GM18502 (cell line): ENCODE results near the gene SAMD9.
A peak's percentile ranks its signal among the peaks of the same experiment; 100 is the strongest.
"Not testable (repeated sequence)": the region's sequence is repeated elsewhere in the genome, so short reads cannot be mapped to it uniquely, and the experiment has no call there.

ENCODE experiments used
- ATAC-seq: cut with Tn5 transposase; IDR thresholded peaks from one replicate; pipeline ENCODE4 v1.9.1; 2021; ENCODE audit warnings: mild to moderate bottlenecking; ENCODE audit not compliant: unreplicated experiment, poor library complexity

Gene SAMD9

GRCh38 chr7:93120592-93121549 is 3.1 kb upstream of the SAMD9 start:
- ATAC-seq = no peak

GRCh38 chr7:93119191-93119905 is 1.6 kb upstream of the SAMD9 start:
- ATAC-seq = no peak

GRCh38 chr7:93117327-93117726 is 452 bp downstream of the SAMD9 start:
- peak; percentile 27 for ATAC-seq

- no peak for ATAC-seq
Measured at GRCh38 chr7:93115796-93116195, 2.0 kb downstream of the SAMD9 start.

GRCh38 chr7:93108003-93108402 is 9.8 kb downstream of the SAMD9 start:
- no peak for ATAC-seq

- ATAC-seq = no peak
Measured at GRCh38 chr7:93097388-93097787, 20.4 kb downstream of the SAMD9 start.

- peak; percentile 86 for ATAC-seq
Measured at GRCh38 chr7:93092757-93093370, 24.9 kb downstream of the SAMD9 start.

- not testable (repeated sequence) for ATAC-seq
Measured at GRCh38 chr7:93073357-93073756, 44.4 kb downstream of the SAMD9 start.

- no peak for ATAC-seq
Measured at GRCh38 chr7:93062599-93062998, 55.2 kb downstream of the SAMD9 start.

- no peak for ATAC-seq
Measured at GRCh38 chr7:93060865-93061264, 56.9 kb downstream of the SAMD9 start.

GRCh38 chr7:93060025-93060424 is 57.8 kb downstream of the SAMD9 start:
- no peak for ATAC-seq

- not testable (repeated sequence) for ATAC-seq
Measured at GRCh38 chr7:93056621-93057020, 61.2 kb downstream of the SAMD9 start.

- ATAC-seq = no peak
Measured at GRCh38 chr7:93055543-93056107, 62.2 kb downstream of the SAMD9 start.

- ATAC-seq = no peak
Measured at GRCh38 chr7:93054975-93055374, 62.8 kb downstream of the SAMD9 start.

- no peak for ATAC-seq
Measured at GRCh38 chr7:93053949-93054943, 63.5 kb downstream of the SAMD9 start.

GRCh38 chr7:93053209-93053948 is 64.4 kb downstream of the SAMD9 start:
- no peak for ATAC-seq

- no peak for ATAC-seq
Measured at GRCh38 chr7:93051660-93052059, 66.1 kb downstream of the SAMD9 start.
